ENCODE measurements around the gene LYRM9. TPM values are rescaled to one million over a fixed set of nuclear protein-coding genes. Genes with fewer than 3 reads are reported as not detected.
"Not testable (repeated sequence)": the region's sequence is repeated elsewhere in the genome, so short reads cannot be mapped to it uniquely, and the experiment has no call there.

Gene LYRM9
- total and polyA plus RNA-seq, 5 donors from 2014 or later = 7.5 to 18.4 (median 15.8) TPM

GRCh38 chr17:27886348-27886906 lies 6.7 kb downstream of the LYRM9 start:
- not testable (repeated sequence) for H3K4me3 ChIP-seq (ENCODE audit: low read depth, low read length); H3K27ac ChIP-seq (ENCODE audit: insufficient read depth, low read length, poor library complexity, severe bottlenecking); H3K9me3 Mint-ChIP-seq; H3K27me3 Mint-ChIP-seq; DNase-seq; H3K27me3 ChIP-seq (ENCODE audit: control insufficient read depth, insufficient read depth, low read length); H3K36me3 Mint-ChIP-seq; H3K9me3 ChIP-seq (ENCODE audit: control insufficient read depth in 2 of 2, low read length in 2 of 2); H3K36me3 ChIP-seq (ENCODE audit: control insufficient read depth, insufficient read depth, low read length); H3K4me1 ChIP-seq (ENCODE audit: control insufficient read depth, insufficient read depth, low read length, poor library complexity, severe bottlenecking); ATAC-seq (ENCODE audit: low read depth in 2 of 2)
- Mint-ChIP-seq H3K4me3 (peak overlapping the region in 1 of 4 donors; percentile 11), H3K4me1 (peaks cover 0 to 17% (median 9%) of the 10 kb centered on the region in 4 donors), H3K27ac (peak overlapping the region in 2 of 3 donors; percentile 28 to 70)

GRCh38 chr17:27882162-27882840 lies 10.9 kb downstream of the LYRM9 start:
- Histone ChIP-seq H3K4me1 (ENCODE audit: control insufficient read depth, insufficient read depth, low read length, poor library complexity, severe bottlenecking) (peaks cover 6% of the 10 kb centered on the region), H3K27me3 (ENCODE audit: control insufficient read depth, insufficient read depth, low read length) (no peaks in the 10 kb centered on the region), H3K4me3 (ENCODE audit: low read depth, low read length) (no peak overlapping the region), H3K9me3 (ENCODE audit: control insufficient read depth in 2 of 2, low read length in 2 of 2) (no peaks in the 10 kb centered on the region), H3K36me3 (ENCODE audit: control insufficient read depth, insufficient read depth, low read length) (no peaks in the 10 kb centered on the region), H3K27ac (ENCODE audit: insufficient read depth, low read length, poor library complexity, severe bottlenecking) (no peak overlapping the region)
- Mint-ChIP-seq H3K36me3 (peaks cover 11% of the 10 kb centered on the region), H3K4me1 (peaks cover 0 to 25% (median 13%) of the 10 kb centered on the region in 4 donors), H3K4me3 (no peak overlapping the region), H3K9me3 (peaks cover 0 to 2% (median 0%) of the 10 kb centered on the region in 7 donors), H3K27ac (no peak overlapping the region), H3K27me3 (no peaks in the 10 kb centered on the region)
- DNase-seq (no peak), ATAC-seq (ENCODE audit: low read depth in 2 of 2) (no peak)

- H3K27ac ChIP-seq (ENCODE audit: insufficient read depth, low read length, poor library complexity, severe bottlenecking) = no peak overlapping the region
- no peak overlapping the region for H3K4me3 ChIP-seq (ENCODE audit: low read depth, low read length)
- H3K36me3 ChIP-seq (ENCODE audit: control insufficient read depth, insufficient read depth, low read length) = no peaks in the 10 kb centered on the region
- Mint-ChIP-seq H3K4me3 (peak overlapping the region in 1 of 4 donors; percentile 8), H3K36me3 (peaks cover 13% of the 10 kb centered on the region), H3K4me1 (peaks cover 0 to 19% (median 12%) of the 10 kb centered on the region in 4 donors), H3K27me3 (no peaks in the 10 kb centered on the region), H3K27ac (peak overlapping the region in 2 of 3 donors; percentile 42 to 83), H3K9me3 (no peaks in the 10 kb centered on the region)
- H3K27me3 ChIP-seq (ENCODE audit: control insufficient read depth, insufficient read depth, low read length) = no peaks in the 10 kb centered on the region
- H3K4me1 ChIP-seq (ENCODE audit: control insufficient read depth, insufficient read depth, low read length, poor library complexity, severe bottlenecking) = peaks cover 6% of the 10 kb centered on the region
- no peaks in the 10 kb centered on the region for H3K9me3 ChIP-seq (ENCODE audit: control insufficient read depth in 2 of 2, low read length in 2 of 2)
- ATAC-seq (ENCODE audit: low read depth in 2 of 2) = peak; percentile 64 to 67
- DNase-seq = peak; percentile 39 to 67 (median 57)
Measured at GRCh38 chr17:27879987-27880608, 13.1 kb downstream of the LYRM9 start.

GRCh38 chr17:27878776-27879562 lies 14.2 kb downstream of the LYRM9 start:
- H3K27ac ChIP-seq (ENCODE audit: insufficient read depth, low read length, poor library complexity, severe bottlenecking) = no peak overlapping the region
- H3K4me1 Mint-ChIP-seq = peaks cover 0 to 19% (median 10%) of the 10 kb centered on the region in 4 donors
- H3K4me1 ChIP-seq (ENCODE audit: control insufficient read depth, insufficient read depth, low read length, poor library complexity, severe bottlenecking) = peaks cover 6% of the 10 kb centered on the region
- H3K27ac Mint-ChIP-seq = peak overlapping the region in 2 of 3 donors; percentile 44 to 76
- peak overlapping the region in 1 of 4 donors; percentile 13 for H3K4me3 Mint-ChIP-seq
- H3K9me3 Mint-ChIP-seq = peaks cover 0 to 1% (median 0%) of the 10 kb centered on the region in 7 donors
- no peaks in the 10 kb centered on the region for H3K9me3 ChIP-seq (ENCODE audit: control insufficient read depth in 2 of 2, low read length in 2 of 2)
- ATAC-seq (ENCODE audit: low read depth in 2 of 2) (peak; percentile 32 to 67), DNase-seq (peak in 1 of 3 donors; percentile 72)
- H3K36me3 ChIP-seq (ENCODE audit: control insufficient read depth, insufficient read depth, low read length) = no peaks in the 10 kb centered on the region
- no peaks in the 10 kb centered on the region for H3K27me3 ChIP-seq (ENCODE audit: control insufficient read depth, insufficient read depth, low read length)
- H3K4me3 ChIP-seq (ENCODE audit: low read depth, low read length) = no peak overlapping the region
- no peaks in the 10 kb centered on the region for H3K27me3 Mint-ChIP-seq
- H3K36me3 Mint-ChIP-seq = peaks cover 15% of the 10 kb centered on the region

GRCh38 chr17:27873746-27874145 lies 19.4 kb downstream of the LYRM9 start:
- Histone ChIP-seq H3K27ac (ENCODE audit: insufficient read depth, low read length, poor library complexity, severe bottlenecking) (no peak overlapping the region), H3K36me3 (ENCODE audit: control insufficient read depth, insufficient read depth, low read length) (no peaks in the 10 kb centered on the region), H3K27me3 (ENCODE audit: control insufficient read depth, insufficient read depth, low read length) (no peaks in the 10 kb centered on the region), H3K9me3 (ENCODE audit: control insufficient read depth in 2 of 2, low read length in 2 of 2) (no peaks in the 10 kb centered on the region), H3K4me3 (ENCODE audit: low read depth, low read length) (no peak overlapping the region), H3K4me1 (ENCODE audit: control insufficient read depth, insufficient read depth, low read length, poor library complexity, severe bottlenecking) (peaks cover 2% of the 10 kb centered on the region)
- no peaks in the 10 kb centered on the region for H3K27me3 Mint-ChIP-seq
- H3K4me1 Mint-ChIP-seq = peaks cover 0 to 8% (median 5%) of the 10 kb centered on the region in 4 donors
- peaks cover 11% of the 10 kb centered on the region for H3K36me3 Mint-ChIP-seq
- DNase-seq (no peak), ATAC-seq (ENCODE audit: low read depth in 2 of 2) (no peak)
- H3K4me3 Mint-ChIP-seq = no peak overlapping the region
- H3K27ac Mint-ChIP-seq = no peak overlapping the region
- H3K9me3 Mint-ChIP-seq = peaks cover 0 to 7% (median 0%) of the 10 kb centered on the region in 7 donors

- H3K4me1 Mint-ChIP-seq = peaks cover 0 to 3% (median under 1%) of the 10 kb centered on the region in 4 donors
- no peaks in the 10 kb centered on the region for H3K9me3 ChIP-seq (ENCODE audit: control insufficient read depth in 2 of 2, low read length in 2 of 2)
- no peak overlapping the region for H3K27ac ChIP-seq (ENCODE audit: insufficient read depth, low read length, poor library complexity, severe bottlenecking)
- peaks cover 0 to 7% (median 0%) of the 10 kb centered on the region in 7 donors for H3K9me3 Mint-ChIP-seq
- no peak overlapping the region for H3K27ac Mint-ChIP-seq
- no peaks in the 10 kb centered on the region for H3K27me3 ChIP-seq (ENCODE audit: control insufficient read depth, insufficient read depth, low read length)
- no peak overlapping the region for H3K4me3 Mint-ChIP-seq
- no peak for ATAC-seq (ENCODE audit: low read depth in 2 of 2)
- no peak for DNase-seq
- no peaks in the 10 kb centered on the region for H3K36me3 ChIP-seq (ENCODE audit: control insufficient read depth, insufficient read depth, low read length)
- no peaks in the 10 kb centered on the region for H3K27me3 Mint-ChIP-seq
- H3K4me1 ChIP-seq (ENCODE audit: control insufficient read depth, insufficient read depth, low read length, poor library complexity, severe bottlenecking) = no peaks in the 10 kb centered on the region
- H3K4me3 ChIP-seq (ENCODE audit: low read depth, low read length) = no peak overlapping the region
- peaks cover 8% of the 10 kb centered on the region for H3K36me3 Mint-ChIP-seq
Measured at GRCh38 chr17:27873211-27873610, 20.0 kb downstream of the LYRM9 start.

- H3K36me3 Mint-ChIP-seq = peaks cover 4% of the 10 kb centered on the region
- ATAC-seq (ENCODE audit: low read depth in 2 of 2) = no peak
- Histone ChIP-seq H3K27me3 (ENCODE audit: control insufficient read depth, insufficient read depth, low read length) (no peaks in the 10 kb centered on the region), H3K36me3 (ENCODE audit: control insufficient read depth, insufficient read depth, low read length) (no peaks in the 10 kb centered on the region), H3K27ac (ENCODE audit: insufficient read depth, low read length, poor library complexity, severe bottlenecking) (no peak overlapping the region), H3K4me1 (ENCODE audit: control insufficient read depth, insufficient read depth, low read length, poor library complexity, severe bottlenecking) (no peaks in the 10 kb centered on the region), H3K4me3 (ENCODE audit: low read depth, low read length) (no peak overlapping the region), H3K9me3 (ENCODE audit: control insufficient read depth in 2 of 2, low read length in 2 of 2) (no peaks in the 10 kb centered on the region)
- no peaks in the 10 kb centered on the region for H3K4me1 Mint-ChIP-seq
- no peak overlapping the region for H3K4me3 Mint-ChIP-seq
- peaks cover 0 to 7% (median 0%) of the 10 kb centered on the region in 7 donors for H3K9me3 Mint-ChIP-seq
- no peak overlapping the region for H3K27ac Mint-ChIP-seq
- no peak for DNase-seq
- no peaks in the 10 kb centered on the region for H3K27me3 Mint-ChIP-seq
Measured at GRCh38 chr17:27872776-27873175, 20.4 kb downstream of the LYRM9 start.
